K562 (cell line): ENCODE data around the gene MYO15B. TPM values are rescaled to one million over a fixed set of nuclear protein-coding genes. Genes with fewer than 3 reads are reported as not detected.

ENCODE experiments used
- ATAC-seq: fragments of 200-7000 bp; cut with Tn5 transposase; 3 replicates; pipeline ENCODE4 v1.9.1; 2020; ENCODE audit warnings: moderate library complexity
- BruUV-seq: library from RNA; stranded (reverse); fragments of 400-500 nt; replicated peaks from 2 replicates; lab custom pipeline; 2021; lab: Mats Ljungman, UMichigan
- CTCF ChIA-PET: fragments of 300-600 bp; formaldehyde crosslinking; extraction: SDS; loops from one replicate; lab custom pipeline; 2021; ENCODE audit warnings: low intra/inter-chr PET ratio; lab: Yijun Ruan, JAX
- POLR2A ChIA-PET: fragments of 300-600, 350-650 bp; sonication (Branson Sonifier 250); formaldehyde crosslinking; extraction: SDS; loops from one replicate; lab custom pipeline; 2021; ENCODE audit warnings: antibody characterized with exemption, inconsistent platforms; lab: Yijun Ruan, JAX
- DNase-seq, 4 experiments: peaks; one replicate each; pipeline versions ENCODE4 v3.0.0 to v3.0.0-alpha.2; 2011 to 2018; ENCODE audit warnings: low spot score in 3 of 4, mixed read lengths in 3 of 4; ENCODE audit errors: extremely low read depth in 1 of 4
- FAIRE-seq: peaks from 2 replicates; lab custom pipeline; 2011; peaks lifted over from hg19 to GRCh38; lab: Jason Lieb, UNC
- H2AFZ ChIP-seq: 2 replicates; pipeline ENCODE4 v1.6.0; 2011; ENCODE audit warnings: low read depth, low read length, control low read depth, inconsistent platforms
- H3K27ac ChIP-seq: fragments of 200-600 bp; 3 replicates; pipeline ENCODE4 v1.8.0; 2011; ENCODE audit warnings: low read depth, mild to moderate bottlenecking, control low read depth, inconsistent platforms, low read length, moderate library complexity, mixed read lengths; ENCODE audit errors: extremely low read depth
- H3K27me3 ChIP-seq, 2 experiments: fragments of 300-600 bp in 1 of 2; 2 replicates in 1 of 2; 3 replicates in 1 of 2; pipeline versions ENCODE4 v1.6.0 to v1.8.0; 2011; ENCODE audit warnings: inconsistent platforms in 2 of 2, low read length in 2 of 2, mild to moderate bottlenecking in 1 of 2, mixed read lengths in 1 of 2, moderate library complexity in 1 of 2; ENCODE audit not compliant: control insufficient read depth in 2 of 2, insufficient read depth in 2 of 2
- H3K36me3 ChIP-seq: fragments of 300-600 bp; 3 replicates; pipeline ENCODE4 v1.8.0; 2011; ENCODE audit warnings: mild to moderate bottlenecking, low read length, inconsistent platforms; ENCODE audit not compliant: control insufficient read depth, insufficient read depth
- H3K4me1 ChIP-seq, 2 experiments: fragments of 200-600 bp in 1 of 2; replicated peaks in 1 of 2; 2 replicates in 1 of 2; 3 replicates in 1 of 2; pipeline versions ENCODE4 v1.5.1 to v1.8.0; 2011; ENCODE audit warnings: inconsistent platforms in 2 of 2, low read length in 2 of 2, mild to moderate bottlenecking in 1 of 2, mixed read lengths in 1 of 2, moderate library complexity in 1 of 2; ENCODE audit not compliant: control insufficient read depth in 2 of 2, insufficient read depth in 2 of 2
- H3K4me2 ChIP-seq: 2 replicates; pipeline ENCODE4 v1.6.1; 2011; ENCODE audit warnings: low read length, control low read depth, inconsistent platforms, mixed read lengths; ENCODE audit not compliant: insufficient read depth
- H3K4me3 ChIP-seq: fragments of 200-600 bp; sonication (generic), shearing (Covaris generic); 2 replicates; pipeline ENCODE4 v1.5.1; 2016; ENCODE audit warnings: control low read depth, inconsistent platforms
- H3K79me2 ChIP-seq: fragments of 200-600 bp; 3 replicates; pipeline ENCODE4 v1.8.0; 2011; ENCODE audit warnings: low read length, inconsistent platforms; ENCODE audit not compliant: control insufficient read depth, insufficient read depth
- H3K9ac ChIP-seq, 2 experiments: 2 replicates each; pipeline versions ENCODE4 v1.6.0 to v1.6.1; 2011; ENCODE audit warnings: low read depth in 2 of 2, low read length in 2 of 2, control low read depth in 1 of 2, inconsistent platforms in 1 of 2, mild to moderate bottlenecking in 1 of 2, mixed read lengths in 1 of 2; ENCODE audit not compliant: insufficient read depth in 1 of 2
- H3K9me1 ChIP-seq: one replicate; pipeline ENCODE4 v1.6.0; 2011; ENCODE audit warnings: inconsistent platforms, mild to moderate bottlenecking, low read length, moderate library complexity; ENCODE audit not compliant: control insufficient read depth, insufficient read depth
- H3K9me3 ChIP-seq: replicated peaks from 2 replicates; pipeline ENCODE4 v1.5.1; 2011; ENCODE audit warnings: low read depth, low read length, inconsistent platforms; ENCODE audit not compliant: control insufficient read depth, insufficient read depth
- H4K20me1 ChIP-seq: replicated peaks from 2 replicates; pipeline ENCODE4 v1.6.1; 2011; ENCODE audit warnings: low read length, inconsistent platforms, mixed read lengths; ENCODE audit not compliant: control insufficient read depth, insufficient read depth
- CBX2 ChIP-seq: fragments of 200-600 bp; sonication (generic); IDR thresholded peaks from one replicate; pipeline ENCODE4 v1.6.1; 2012; ENCODE audit warnings: mild to moderate bottlenecking, low read length, inconsistent platforms; ENCODE audit not compliant: insufficient read depth, poor library complexity, severe bottlenecking
- COPS2 ChIP-seq: fragments of 450-650 bp; conservative IDR thresholded peaks from 2 replicates; pipeline ENCODE4 v1.6.1; 2016; ENCODE audit warnings: mild to moderate bottlenecking, moderate library complexity
- GABPB2 ChIP-seq: fragments of 250-450 bp; sonication (Bioruptor Pico); conservative IDR thresholded peaks from 2 replicates; pipeline ENCODE4 v1.5.1; 2021; ENCODE audit warnings: mild to moderate bottlenecking
- IFI16 ChIP-seq: fragments of 250-450 bp; sonication (Bioruptor Pico); IDR thresholded peaks from 2 replicates; pipeline ENCODE4 v2.1.2; 2022; ENCODE audit warnings: mild to moderate bottlenecking, inconsistent platforms
- PCBP1 ChIP-seq: fragments of 200-400 bp; formaldehyde crosslinking; IDR thresholded peaks from 2 replicates; pipeline ENCODE4 v1.6.1; 2018; ENCODE audit warnings: mild to moderate bottlenecking, low read depth, low read length; ENCODE audit not compliant: poor library complexity, severe bottlenecking
- SAFB ChIP-seq: fragments of 200-400 bp; formaldehyde crosslinking; IDR thresholded peaks from 2 replicates; pipeline ENCODE4 v1.6.1; 2017; ENCODE audit warnings: low read depth, low read length, borderline replicate concordance
- TAF9B ChIP-seq: fragments of 450-650 bp; IDR thresholded peaks from 2 replicates; pipeline ENCODE4 v1.6.1; 2018; ENCODE audit warnings: mild to moderate bottlenecking; ENCODE audit not compliant: partially characterized antibody
- ZBTB12 ChIP-seq: fragments of 250-450 bp; sonication (Bioruptor Pico); IDR thresholded peaks from 2 replicates; pipeline ENCODE4 v1.4.0; 2020
- ZNF77 ChIP-seq: fragments of 250-450 bp; sonication (Bioruptor Pico); IDR thresholded peaks from 2 replicates; pipeline ENCODE4 v1.5.0; 2020
- WGBS: fragments of 100-300 bp; shearing (Covaris generic); methylation state at CpG from one replicate; pipeline ENCODE4 v1.1.6; 2016; ENCODE audit warnings: low coverage, mixed read lengths; ENCODE audit not compliant: insufficient coverage; ENCODE audit errors: missing lambda C conversion rate; 5-methylcytosine and 5-hydroxymethylcytosine counted together
- in situ Hi-C: fragments of 300-500 bp; cut with MboI; formaldehyde crosslinking; loops from 4 replicates; pipeline ENCODE4 v1.15.0; 2018; ENCODE audit warnings: inconsistent platforms, mixed read lengths
- intact Hi-C: fragments of 100-400 bp; cut with micrococcal nuclease; formaldehyde crosslinking; loops from 2 replicates; pipeline ENCODE4 v1.14.2; 2022
- polyA plus RNA-seq, 8 experiments: library from polyadenylated mRNA; depleted of rRNA in 4 of 8; stranded (reverse) in 5 of 8; unstranded in 3 of 8; fragments of >200 nt; fragmentation: Nextera tagmentation in 2 of 8; fragmentation: Illumina TruSeq in 1 of 8; extraction: Ambion mirVana in 2 of 8; extraction: Trizol in 1 of 8; gene quantifications; 2 replicates each; pipeline versions ENCODE4 v1.2.1 to v1.2.3, GENCODE V29; 2011 to 2014; ENCODE audit warnings: inconsistent platforms in 1 of 8, missing spikeins in 1 of 8
- total RNA-seq, 7 experiments: library from RNA; depleted of rRNA in 6 of 7; stranded (reverse); fragments of >200 nt in 6 of 7; fragmentation: Illumina TruSeq in 2 of 7; extraction: Trizol in 2 of 7; gene quantifications; 2 replicates each; pipeline versions ENCODE4 v1.2.1 to v1.2.3, GENCODE V29; 2011 to 2021; ENCODE audit warnings: low replicate concordance in 1 of 7

MYO15B gene
- total and polyA plus RNA-seq, 9 of the 15 experiments (the other 6 are each of a cell fraction or from before 2014, with no cell fraction given), result 0.05 to 3.1 (median 0.83) TPM; not detected in 2

- ATAC-seq (no peak), DNase-seq (no peak), FAIRE-seq (no peak)
- Histone ChIP-seq H4K20me1 (0 out of 2 replicates have a peak, but pooled peaks cover 13% of the 10 kb centered on the region), H3K27ac (no peak overlapping the region), H2AFZ (no peak overlapping the region), H3K9me1 (no peaks in the 10 kb centered on the region), H3K79me2 (no peaks in the 10 kb centered on the region), H3K4me3 (no peak overlapping the region), H3K4me1 (peaks cover 18 to 54% of the 10 kb centered on the region in 2 experiments), H3K9ac (peak overlapping the region in 1 of 2 experiments; percentile 19; a peak in 1 of 4 replicates), H3K27me3 (no peaks in the 10 kb centered on the region), H3K36me3 (peaks cover 3% of the 10 kb centered on the region; the same call in 1 of the 3 replicates), H3K4me2 (no peak overlapping the region), H3K9me3 (no peaks in the 10 kb centered on the region)
- no peak for TF ChIP-seq GABPB2 (CRISPR knock-in tag)
- no peak for TF ChIP-seq ZNF77 (CRISPR knock-in tag)
- no peak for TF ChIP-seq TAF9B
- TF ChIP-seq ZBTB12, result no peak
- TF ChIP-seq CBX2, result no peak
- TF ChIP-seq SAFB, result no peak
- no peak for TF ChIP-seq IFI16 (CRISPR knock-in tag)
- TF ChIP-seq PCBP1, result no peak
- TF ChIP-seq COPS2, result no peak
- 80% methylated on average over 13 of the region's 13 CpGs for WGBS
- ChIA-PET CTCF (no interaction called here), POLR2A (interaction anchor here (1.4 to 1.9 kb wide), 2 partner anchors 8 to 13 kb away, joined by 3 to 8 read pairs; no protein-coding TSS in a partner anchor)
- BruUV-seq, result no TSS peak
- intact Hi-C loops, result no loop called here
- in situ Hi-C loops, result no loop called here
These were observed 49.5 kb downstream of the MYO15B start for GRCh38 chr17:75637143-75637538.
